Prostate gland (tissue), 2 donors: ENCODE data around the gene CRADD.

Experiments
- CTCF ChIP-seq, 4 experiments: fragments of 200-600 bp in 2 of 4; fragments of 450-650 bp in 2 of 4; sonication (generic) in 2 of 4; IDR thresholded peaks; 1 replicate in 3 of 4; 2 replicates in 1 of 4; pipeline ENCODE4 v1.5.1; 2016 to 2019; ENCODE audit warnings: antibody characterized with exemption in 4 of 4, mild to moderate bottlenecking in 2 of 4, moderate library complexity in 2 of 4
- POLR2AphosphoS5 ChIP-seq: sonication (generic); formaldehyde crosslinking; IDR thresholded peaks from one replicate; pipeline ENCODE4 v1.6.1; 2017; ENCODE audit warnings: antibody characterized with exemption

GRCh38 chr12:93654421-93654820 lies 22.8 kb upstream of the CRADD start:
- TF ChIP-seq CTCF (IDR thresholded peaks at IDR 0.05), result no peak
- no peak for TF ChIP-seq POLR2AphosphoS5
